NT2/D1 (cell line): ENCODE data around the gene SHC3.

ENCODE experiments used
- SUZ12 ChIP-seq: IDR thresholded peaks from 2 replicates; pipeline ENCODE4 v1.6.1; 2011; ENCODE audit not compliant: insufficient read length, insufficient read depth; ENCODE audit errors: extremely low read depth
- ZNF274 ChIP-seq: IDR thresholded peaks from 2 replicates; pipeline ENCODE4 v1.6.1; 2011; ENCODE audit warnings: mild to moderate bottlenecking, low read depth, low read length

- TF ChIP-seq ZNF274 = no peak
- TF ChIP-seq SUZ12 = no peak
Measured at GRCh38 chr9:88998911-88999310, 179.7 kb downstream of the SHC3 start.
